GM19238 (cell line): Measurements from ENCODE around the gene RSPRY1.

Experiments used
- DNase-seq: peaks from one replicate; pipeline ENCODE4 v3.0.0; 2011; ENCODE audit warnings: low spot score; ENCODE audit not compliant: insufficient read length

RSPRY1 gene

GRCh38 chr16:57185945-57186871 lies at the start of gene RSPRY1, which contains the start of gene PSME3IP1:
TSS of gene RSPRY1 (plus strand) at chr16:57186329. CDS start at chr16:57204659, 18,330 bp downstream.
TSS of gene PSME3IP1 (minus strand) at chr16:57186039. CDS start at chr16:57173854, 12,185 bp downstream.
- DNase-seq: peak; percentile 97

GRCh38 chr16:57137043-57137442 lies 49.1 kb upstream of the RSPRY1 start:
- DNase-seq: no peak

GRCh38 chr16:57137566-57138273 lies 48.4 kb upstream of the RSPRY1 start:
- no peak for DNase-seq

GRCh38 chr16:57138281-57138935 lies 47.7 kb upstream of the RSPRY1 start:
- DNase-seq: no peak

- DNase-seq: no peak
Measured at GRCh38 chr16:57140931-57141668, 45.0 kb upstream of the RSPRY1 start.

- DNase-seq: no peak
Measured at GRCh38 chr16:57141822-57142631, 44.1 kb upstream of the RSPRY1 start.

GRCh38 chr16:57143149-57143921 lies 42.8 kb upstream of the RSPRY1 start:
- DNase-seq: no peak

GRCh38 chr16:57144027-57144426 lies 42.1 kb upstream of the RSPRY1 start:
- DNase-seq: no peak

- no peak for DNase-seq
Measured at GRCh38 chr16:57145046-57146021, 40.8 kb upstream of the RSPRY1 start.

GRCh38 chr16:57146040-57146647 lies 40.0 kb upstream of the RSPRY1 start:
- DNase-seq: no peak

GRCh38 chr16:57146735-57147134 lies 39.4 kb upstream of the RSPRY1 start:
- no peak for DNase-seq

GRCh38 chr16:57147381-57148221 lies 38.5 kb upstream of the RSPRY1 start:
- DNase-seq: no peak

GRCh38 chr16:57148481-57148880 lies 37.6 kb upstream of the RSPRY1 start:
- no peak for DNase-seq

GRCh38 chr16:57149391-57149790 lies 36.7 kb upstream of the RSPRY1 start:
- DNase-seq: no peak

GRCh38 chr16:57150682-57151330 lies 35.3 kb upstream of the RSPRY1 start:
- no peak for DNase-seq

- no peak for DNase-seq
Measured at GRCh38 chr16:57151369-57151768, 34.8 kb upstream of the RSPRY1 start.
